ENCODE results near the gene VKORC1L1. TPM values are rescaled to one million over a fixed set of nuclear protein-coding genes. Genes with fewer than 3 reads are reported as not detected.

The VKORC1L1 gene
- total and polyA plus RNA-seq, 2 donors (not counting 3 experiments of a cell fraction or from before 2014, with no cell fraction given): 14.5 to 36.7 TPM

GRCh38 chr7:65983965-65984658 is 111.2 kb downstream of the VKORC1L1 start:
- TF ChIP-seq MYC (IDR thresholded peaks at IDR 0.05; ENCODE audit: low read depth, low read length): no peak
- TF ChIP-seq MAX (IDR thresholded peaks at IDR 0.05; ENCODE audit: insufficient read depth, insufficient read length): no peak
- no peak for TF ChIP-seq POLR2AphosphoS5 (IDR thresholded peaks at IDR 0.05; ENCODE audit: insufficient read depth, low read depth, low read length)
- TF ChIP-seq POLR2A (IDR thresholded peaks at IDR 0.05; ENCODE audit: low read depth, low read length): no peak
- no peak for TF ChIP-seq EZH2 (IDR thresholded peaks at IDR 0.05; ENCODE audit: borderline replicate concordance, low read depth, low read length, severe bottlenecking)
- peak; percentile 6 for TF ChIP-seq JUN (IDR thresholded peaks at IDR 0.05; ENCODE audit: borderline replicate concordance, insufficient read depth, insufficient read length, low read depth)
- TF ChIP-seq CTCF (IDR thresholded peaks at IDR 0.05; ENCODE audit: extremely low read depth in 1 of 2, insufficient read depth in 1 of 2, low read depth in 1 of 2, low read length in 2 of 2): no peak
- no peak for TF ChIP-seq FOS (IDR thresholded peaks at IDR 0.05; ENCODE audit: borderline replicate concordance, insufficient read depth, low read length)
- no peak for TF ChIP-seq GATA2 (IDR thresholded peaks at IDR 0.05; ENCODE audit: insufficient read depth, insufficient read length, low read depth, low read length)
- H2AFZ ChIP-seq (ENCODE audit: low read depth, low read length): peak overlapping the region; percentile 57
- H3K9ac ChIP-seq (replicated peaks; ENCODE audit: extremely low read depth, insufficient read depth, low read length): no peak overlapping the region
- POLR2A ChIA-PET: no interaction called here
- BruUV-seq (replicated peaks): no TSS peak
- H3K9me1 ChIP-seq (replicated peaks; ENCODE audit: control insufficient read depth, extremely low read depth, insufficient read depth, low read length): no peaks in the 10 kb centered on the region
- H3K4me2 ChIP-seq (ENCODE audit: insufficient read depth, low read length): no peak overlapping the region
- CTCF ChIA-PET: interaction anchor here (1.1 kb wide), 1 partner anchor 31 kb away, joined by 3 read pairs; no protein-coding TSS in a partner anchor
- peaks cover 9% of the 10 kb centered on the region for H3K4me1 ChIP-seq (ENCODE audit: control insufficient read depth, extremely low read depth, insufficient read depth, low read length)
- peaks cover 18% of the 10 kb centered on the region for H3K79me2 ChIP-seq (ENCODE audit: control insufficient read depth, insufficient read depth, low read length)
- H3K27me3 ChIP-seq (ENCODE audit: control insufficient read depth in 2 of 2, insufficient read depth in 2 of 2, low read length in 2 of 2): no peaks in the 10 kb centered on the region
- intact Hi-C loops (cut with micrococcal nuclease): loop anchor here (10.0 kb wide), 1 partner anchor 239 kb away; no protein-coding TSS in a partner anchor
- dilution Hi-C loops (cut with MboI; ENCODE audit: extremely low pct_ligation_motif_present, low sequenced_read_pairs): no loop called here
- FAIRE-seq (peak; percentile 72), DNase-seq (ENCODE audit: low read depth, low spot score) (peak; percentile 56)
- no peaks in the 10 kb centered on the region for H3K9me3 ChIP-seq (replicated peaks; ENCODE audit: control insufficient read depth, insufficient read depth, low read length)
- no peaks in the 10 kb centered on the region for H4K20me1 ChIP-seq (replicated peaks; ENCODE audit: control insufficient read depth, extremely low read depth, insufficient read depth, low read length)
- H3K4me3 ChIP-seq (replicated peaks in 1 of 3; ENCODE audit: insufficient read depth in 1 of 3, low read depth in 1 of 3, low read length in 3 of 3): no peak overlapping the region
- H3K27ac ChIP-seq (ENCODE audit: insufficient read depth, low read depth, low read length): peak overlapping the region; percentile 29
- H3K36me3 ChIP-seq (ENCODE audit: control insufficient read depth in 2 of 2, extremely low read depth in 1 of 2, insufficient read depth in 2 of 2, low read length in 2 of 2): no peaks in the 10 kb centered on the region

All from endothelial cell of umbilical vein (primary cell).